ENCODE measurements around the gene AGRN.
A peak's percentile ranks its signal among the peaks of the same experiment; 100 is the strongest.
"Not testable (repeated sequence)": the region's sequence is repeated elsewhere in the genome, so short reads cannot be mapped to it uniquely, and the experiment has no call there.

Gene AGRN

GRCh38 chr1:1065265-1065939 is 45.5 kb downstream of the AGRN start:
- DNase-seq: no peak

- not testable (repeated sequence) for DNase-seq
These were observed 46.0 kb downstream of the AGRN start for GRCh38 chr1:1065940-1066304.

- peak in 2 of 51 donors; percentile 19 to 27 for DNase-seq
These were observed 46.7 kb downstream of the AGRN start for GRCh38 chr1:1066403-1067283.

GRCh38 chr1:1067284-1067859 is 47.5 kb downstream of the AGRN start:
- no peak for DNase-seq

GRCh38 chr1:1067860-1068516 is 48.1 kb downstream of the AGRN start:
- DNase-seq: no peak

DNA sequence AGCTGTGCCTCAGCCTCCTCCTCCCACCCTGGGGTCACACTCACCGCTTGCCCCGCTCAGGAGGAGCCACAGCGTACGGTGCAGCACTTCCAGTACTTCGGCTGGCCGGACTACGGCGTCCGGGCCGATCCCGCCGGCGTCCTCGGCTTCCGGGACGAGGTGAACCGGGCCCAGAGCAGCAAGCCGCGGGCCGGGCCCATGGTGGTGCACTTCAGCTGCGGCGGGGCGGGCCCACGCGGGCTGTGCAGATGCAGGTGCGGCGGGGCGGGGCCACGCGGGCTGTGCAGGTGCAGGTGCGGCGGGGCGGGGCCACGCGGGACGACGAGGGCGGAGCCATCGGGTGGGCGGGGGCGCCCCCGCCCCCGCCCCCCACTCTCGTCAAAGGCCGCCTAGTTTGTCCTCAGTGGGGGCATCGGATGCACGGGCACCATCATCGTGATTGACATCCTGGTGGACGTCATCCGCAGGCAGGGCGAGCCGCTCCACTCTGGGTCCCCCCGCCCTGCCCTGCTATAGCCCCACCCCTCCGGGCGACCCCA is 48.7 kb downstream of the AGRN start:
- DNase-seq: no peak

DNA sequence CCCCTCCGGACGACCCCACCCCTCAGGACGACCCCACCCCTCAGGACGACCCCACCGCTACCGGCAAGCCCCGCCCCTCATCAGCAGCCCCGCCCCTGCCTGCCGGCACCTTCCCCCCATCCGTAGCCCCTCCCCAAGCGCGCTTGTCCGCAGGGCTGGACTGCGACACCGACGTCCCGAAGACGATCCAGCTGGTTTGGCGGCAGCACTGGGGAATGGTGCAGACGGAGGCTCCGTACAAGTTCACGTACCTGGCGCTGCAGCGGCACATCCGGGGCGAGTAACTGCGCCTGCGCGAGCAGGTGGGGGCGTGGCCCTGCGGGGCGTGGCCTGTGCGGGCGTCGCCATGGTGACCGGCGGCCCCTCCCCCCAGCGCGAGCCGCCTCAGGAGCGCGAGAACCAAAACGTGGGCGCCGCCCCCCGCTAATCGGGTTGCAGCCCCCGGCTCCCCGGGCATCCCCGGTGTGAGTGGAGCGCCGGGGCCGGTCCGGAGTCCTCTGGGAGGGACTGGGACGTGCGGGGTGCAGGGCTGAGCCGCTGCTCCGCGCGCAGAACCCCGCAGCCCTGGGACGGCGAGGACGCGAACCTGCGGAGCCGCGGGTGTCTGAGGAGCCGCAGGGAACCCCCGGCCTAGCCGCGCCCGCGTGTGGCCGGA is 49.3 kb downstream of the AGRN start:
- peak in 32 of 51 donors; percentile 6 to 63 (median 34) for DNase-seq

DNA sequence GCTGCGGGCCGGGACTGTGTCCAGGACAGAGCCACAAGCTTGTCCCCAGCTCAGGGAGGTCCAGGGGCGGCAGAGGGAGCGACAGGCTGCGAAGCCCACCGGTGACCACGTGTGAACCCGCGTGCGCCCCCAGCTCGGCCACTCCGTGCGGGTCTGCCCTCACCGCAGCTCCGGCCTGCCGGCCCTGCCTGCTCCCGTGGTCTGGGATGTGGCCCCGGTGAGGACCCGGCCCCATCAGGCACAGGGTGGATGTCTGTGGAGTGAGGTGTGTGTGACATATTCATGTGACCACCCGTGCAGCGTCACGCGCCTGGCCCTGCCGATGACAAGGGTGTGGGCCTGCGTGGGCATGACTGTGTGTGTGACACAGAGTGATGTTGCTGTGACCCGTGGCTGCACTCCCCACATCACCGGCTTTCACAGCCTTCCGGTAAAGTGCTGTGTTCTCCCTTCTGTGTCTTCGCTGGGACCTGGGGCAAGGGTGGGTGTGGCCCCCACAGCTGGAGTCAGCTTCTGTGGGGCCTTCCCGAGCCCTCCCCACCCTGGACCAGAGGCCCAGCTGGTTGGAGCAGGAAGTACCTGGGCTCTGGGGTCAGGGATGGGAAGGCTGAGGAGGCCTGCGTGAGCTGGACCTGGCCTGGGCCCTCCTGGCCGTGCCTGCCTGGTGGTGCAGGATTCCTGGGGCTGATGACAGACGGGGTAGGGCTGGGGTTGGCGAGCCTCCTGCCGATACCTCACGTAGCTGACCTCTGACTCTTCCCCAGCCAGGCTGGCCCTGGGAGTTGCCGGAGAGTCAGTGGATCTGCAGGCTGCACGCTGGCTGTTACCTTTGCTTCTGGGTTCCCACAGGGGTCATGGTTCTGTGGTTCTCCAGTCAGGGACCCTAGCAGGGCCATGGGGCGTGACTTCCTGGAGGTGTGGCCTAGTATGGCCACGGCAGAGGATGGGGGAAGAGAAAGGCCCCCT is 50.1 kb downstream of the AGRN start:
- peak in 1 of 51 donors; percentile 35 for DNase-seq

- peak in 1 of 51 donors; percentile 40 for DNase-seq
These were observed 51.8 kb downstream of the AGRN start for GRCh38 chr1:1071486-1072298.

DNA sequence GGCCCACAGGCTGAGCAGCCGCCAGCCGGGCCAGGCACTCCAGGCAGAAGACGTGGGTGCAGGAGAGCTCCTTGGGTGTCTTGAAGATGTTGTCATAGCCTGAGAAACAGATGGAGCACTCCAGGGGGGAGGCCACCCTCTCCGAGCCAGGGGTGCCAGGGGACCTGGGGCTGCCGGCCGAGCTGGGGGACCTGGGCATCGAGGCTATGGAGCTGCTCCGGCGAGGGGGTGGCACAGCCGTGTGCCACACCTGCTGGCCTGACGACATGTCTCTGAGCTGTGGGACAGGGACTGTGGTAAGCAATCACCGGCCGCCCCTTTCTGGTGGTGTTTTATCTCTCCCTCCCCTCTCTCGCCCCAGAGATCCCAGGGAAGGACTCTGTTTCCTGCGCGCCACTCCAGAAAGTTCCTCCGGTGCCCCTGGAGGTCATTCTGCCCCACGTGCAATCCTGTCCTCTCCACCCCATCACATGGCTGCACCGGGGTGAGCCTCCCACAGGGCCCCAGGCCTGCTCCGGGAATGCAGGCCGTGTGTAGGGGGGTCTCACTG is 52.5 kb downstream of the AGRN start:
- DNase-seq: no peak

GRCh38 chr1:1072849-1073742 is 53.2 kb downstream of the AGRN start:
- DNase-seq: no peak

- DNase-seq: no peak
These were observed 54.0 kb downstream of the AGRN start, which contains the start of gene RNF223 for GRCh38 chr1:1073743-1074587. Gene RNF223, minus strand, starts transcription at chr1:1074306. Its CDS starts 1,740 bp downstream, at chr1:1072566.

DNA sequence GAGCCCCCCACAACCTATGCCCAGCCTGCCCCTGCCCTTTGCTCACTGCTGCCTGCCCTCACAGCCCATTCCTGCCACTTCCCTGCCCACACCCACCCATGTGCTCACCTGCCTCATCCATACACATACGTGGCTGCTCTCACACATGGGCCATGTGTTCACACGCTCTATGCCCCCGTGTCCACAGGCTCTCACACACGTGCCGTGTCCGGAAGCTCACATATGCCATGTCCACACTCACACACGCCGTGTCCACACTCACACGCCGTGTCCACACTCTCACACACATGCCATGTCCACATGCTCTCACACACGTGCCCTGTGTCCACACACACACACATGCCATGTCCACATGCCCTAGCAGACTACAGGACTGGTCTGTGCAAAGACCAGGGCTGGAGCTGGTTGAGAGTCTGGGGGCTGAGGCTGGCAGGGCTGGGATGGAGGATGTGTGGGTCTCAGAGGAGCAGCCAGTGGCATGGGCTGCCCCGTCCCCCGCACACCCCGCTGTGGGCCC is 54.8 kb downstream of the AGRN start:
- no peak for DNase-seq

- DNase-seq: no peak
These were observed 55.4 kb downstream of the AGRN start for GRCh38 chr1:1075148-1075935.

DNA sequence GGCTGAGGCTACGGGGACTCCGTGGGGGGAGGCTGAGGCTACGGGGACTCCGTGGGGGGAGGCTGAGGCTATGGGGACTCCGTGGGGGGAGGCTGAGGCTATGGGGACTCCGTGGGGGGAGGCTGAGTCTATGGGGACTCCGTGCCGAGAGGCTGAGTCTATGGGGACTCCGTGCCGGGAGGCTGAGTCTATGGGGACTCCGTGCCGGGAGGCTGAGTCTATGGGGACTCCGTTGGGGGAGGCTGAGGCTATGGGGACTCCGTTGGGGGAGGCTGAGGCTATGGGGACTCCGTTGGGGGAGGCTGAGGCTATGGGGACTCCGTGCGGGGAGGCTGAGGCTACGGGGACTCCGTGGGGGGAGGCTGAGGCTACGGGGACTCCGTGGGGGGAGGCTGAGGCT is 57.5 kb downstream of the AGRN start:
- DNase-seq: not testable (repeated sequence)

Data from hypothalamus (tissue), 51 donors.